GM23248 (cell line): ENCODE results near the gene IFIT1. TPM values are rescaled to one million over a fixed set of nuclear protein-coding genes. Genes with fewer than 3 reads are reported as not detected.
A peak's percentile ranks its signal among the peaks of the same experiment; 100 is the strongest.
"Not testable (repeated sequence)": the region's sequence is repeated elsewhere in the genome, so short reads cannot be mapped to it uniquely, and the experiment has no call there.

ENCODE experiments used
- DNase-seq: peaks from one replicate; pipeline ENCODE4 v3.0.0-alpha.2; 2015
- H2AFZ ChIP-seq: fragments of 200-600 bp; sonication (generic); 2 replicates; pipeline ENCODE4 v1.6.1; 2016; ENCODE audit warnings: antibody characterized with exemption
- H3F3A ChIP-seq: fragments of 200-600 bp; sonication (generic); 2 replicates; pipeline ENCODE4 v1.6.1; 2016; ENCODE audit warnings: mild to moderate bottlenecking, antibody characterized with exemption, mixed run types; ENCODE audit not compliant: insufficient read depth
- H3K27ac ChIP-seq: fragments of 200-600 bp; sonication (generic); 2 replicates; pipeline ENCODE4 v1.5.1; 2016; ENCODE audit warnings: mild to moderate bottlenecking
- H3K27me3 ChIP-seq: fragments of 200-600 bp; sonication (generic); replicated peaks from 2 replicates; pipeline ENCODE4 v1.6.1; 2016; ENCODE audit warnings: mild to moderate bottlenecking; ENCODE audit not compliant: insufficient read depth
- H3K36me3 ChIP-seq: fragments of 200-600 bp; sonication (generic); 2 replicates; pipeline ENCODE4 v1.6.1; 2016; ENCODE audit warnings: low read depth, mild to moderate bottlenecking
- H3K4me1 ChIP-seq: fragments of 200-600 bp; sonication (generic); 2 replicates; pipeline ENCODE4 v1.6.1; 2016; ENCODE audit warnings: mild to moderate bottlenecking; ENCODE audit not compliant: insufficient read depth
- H3K4me2 ChIP-seq: fragments of 200-600 bp; sonication (generic); one replicate; pipeline ENCODE4 v1.6.1; 2016; ENCODE audit warnings: mild to moderate bottlenecking; ENCODE audit not compliant: unreplicated experiment
- H3K4me3 ChIP-seq: fragments of 200-600 bp; sonication (generic); 2 replicates; pipeline ENCODE4 v1.5.1; 2016; ENCODE audit warnings: mild to moderate bottlenecking
- H3K79me2 ChIP-seq: fragments of 200-600 bp; sonication (generic); 2 replicates; pipeline ENCODE4 v1.6.1; 2016; ENCODE audit warnings: mild to moderate bottlenecking; ENCODE audit not compliant: insufficient read depth
- H3K9ac ChIP-seq: fragments of 200-600 bp; sonication (generic); 2 replicates; pipeline ENCODE4 v1.6.1; 2016; ENCODE audit warnings: mild to moderate bottlenecking
- H3K9me2 ChIP-seq: fragments of 200-600 bp; sonication (generic); 2 replicates; pipeline ENCODE4 v1.6.1; 2016; ENCODE audit warnings: mixed run types, mild to moderate bottlenecking, moderate library complexity; ENCODE audit not compliant: insufficient read depth
- H3K9me3 ChIP-seq: fragments of 200-600 bp; sonication (generic); one replicate; pipeline ENCODE4 v1.6.1; 2017; ENCODE audit warnings: low read depth
- H4K20me1 ChIP-seq: fragments of 200-600 bp; sonication (generic); 2 replicates; pipeline ENCODE4 v1.6.0; 2016; ENCODE audit not compliant: insufficient read depth
- EZH2 ChIP-seq: fragments of 200-600 bp; sonication (generic); IDR thresholded peaks from 2 replicates; pipeline ENCODE4 v1.6.1; 2018; ENCODE audit warnings: antibody characterized with exemption, mild to moderate bottlenecking; ENCODE audit not compliant: insufficient read depth, poor library complexity, severe bottlenecking
- EZH2phosphoT487 ChIP-seq: fragments of 200-600 bp; sonication (generic); IDR thresholded peaks from 2 replicates; pipeline ENCODE4 v1.6.1; 2018; ENCODE audit warnings: antibody characterized with exemption, moderate library complexity, mild to moderate bottlenecking, low read depth; ENCODE audit not compliant: insufficient read depth
- WGBS, 2 experiments: methylation state at CpG; one replicate each; pipeline ENCODE4 v1.1.6; 2015 to 2017; ENCODE audit warnings: low lambda C conversion rate in 2 of 2, low coverage in 1 of 2; ENCODE audit errors: missing lambda C conversion rate in 2 of 2; 5-methylcytosine and 5-hydroxymethylcytosine counted together
- in situ Hi-C: fragments of 300-500 bp; cut with MboI; formaldehyde crosslinking; loops from 2 replicates; pipeline ENCODE4 v1.15.0; 2020
- polyA plus RNA-seq: library from polyadenylated mRNA; unstranded; fragments of >200 nt; fragmentation: Nextera tagmentation; extraction: Ambion mirVana; gene quantifications from 2 replicates; pipeline ENCODE4 v1.2.1, GENCODE V29; 2016
- total RNA-seq: library from RNA; depleted of rRNA; stranded (reverse); fragments of >200 nt; shearing (Covaris generic); gene quantifications from 2 replicates; pipeline ENCODE4 v1.2.3, GENCODE V29; 2014

IFIT1 gene
- total and polyA plus RNA-seq, 2 experiments from 2014 or later = 15.7 to 18.6 TPM

GRCh38 chr10:89384474-89385340 lies 7.7 kb upstream of the IFIT1 start:
- H3K4me3 ChIP-seq = no peak overlapping the region
- H4K20me1 ChIP-seq = no peaks in the 10 kb centered on the region
- H3K9me2 ChIP-seq = no peaks in the 10 kb centered on the region
- no peaks in the 10 kb centered on the region for H3K27me3 ChIP-seq
- in situ Hi-C loops = loop anchor here (25.0 kb wide), 1 partner anchor 347 kb away; no protein-coding TSS in a partner anchor
- H3K9ac ChIP-seq = no peak overlapping the region
- 72 to 84% methylated on average over 4 of the region's 4 CpGs for WGBS, 2 experiments
- H3F3A ChIP-seq = no peaks in the 10 kb centered on the region
- no peak overlapping the region for H3K27ac ChIP-seq
- no peak for TF ChIP-seq EZH2
- TF ChIP-seq EZH2phosphoT487 = no peak
- no peaks in the 10 kb centered on the region for H3K9me3 ChIP-seq
- no peaks in the 10 kb centered on the region for H3K79me2 ChIP-seq
- H3K4me1 ChIP-seq = peaks cover 9% of the 10 kb centered on the region; the same call in 1 of the 2 replicates
- no peak overlapping the region for H2AFZ ChIP-seq
- no peaks in the 10 kb centered on the region for H3K36me3 ChIP-seq
- H3K4me2 ChIP-seq = peak overlapping the region; percentile 1
- peak; percentile 28 for DNase-seq

DNA sequence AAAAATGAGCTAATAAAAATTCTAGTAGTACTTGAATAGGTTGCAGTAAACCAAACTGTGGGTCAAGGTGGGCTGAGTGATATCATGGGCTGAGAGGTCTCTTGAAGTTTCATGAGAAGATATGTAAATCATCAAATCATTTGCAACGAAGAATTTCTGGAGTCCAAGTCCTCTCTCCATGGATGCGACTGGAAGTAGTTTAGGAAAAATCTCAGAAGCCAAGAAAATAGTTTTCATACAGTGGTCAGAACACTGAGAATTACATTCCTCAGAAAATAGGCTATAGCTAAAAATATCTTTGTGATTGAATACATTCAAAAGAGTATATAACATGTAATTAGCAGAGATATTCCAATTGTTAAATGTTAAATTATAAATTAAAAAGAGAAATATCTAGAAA lies 3.6 kb upstream of the IFIT1 start:
- Histone ChIP-seq H3K9me3 (no peaks in the 10 kb centered on the region), H3F3A (peaks cover 20% of the 10 kb centered on the region), H3K9ac (no peak overlapping the region), H4K20me1 (no peaks in the 10 kb centered on the region), H3K4me3 (no peak overlapping the region), H3K36me3 (no peaks in the 10 kb centered on the region), H3K27me3 (no peaks in the 10 kb centered on the region), H3K79me2 (no peaks in the 10 kb centered on the region), H3K4me1 (peaks cover 17% of the 10 kb centered on the region; the same call in 1 of the 2 replicates), H3K9me2 (no peaks in the 10 kb centered on the region), H3K27ac (no peak overlapping the region), H2AFZ (peak overlapping the region; percentile 21; the same call in 1 of the 2 replicates), H3K4me2 (no peak overlapping the region)
- TF ChIP-seq EZH2 = no peak
- no peak for TF ChIP-seq EZH2phosphoT487
- in situ Hi-C loops = loop anchor here (25.0 kb wide), 1 partner anchor 352 kb away; no protein-coding TSS in a partner anchor
- DNase-seq = no peak
- WGBS, 2 experiments = 22 to 41% methylated on average over 2 of the region's 2 CpGs

DNA sequence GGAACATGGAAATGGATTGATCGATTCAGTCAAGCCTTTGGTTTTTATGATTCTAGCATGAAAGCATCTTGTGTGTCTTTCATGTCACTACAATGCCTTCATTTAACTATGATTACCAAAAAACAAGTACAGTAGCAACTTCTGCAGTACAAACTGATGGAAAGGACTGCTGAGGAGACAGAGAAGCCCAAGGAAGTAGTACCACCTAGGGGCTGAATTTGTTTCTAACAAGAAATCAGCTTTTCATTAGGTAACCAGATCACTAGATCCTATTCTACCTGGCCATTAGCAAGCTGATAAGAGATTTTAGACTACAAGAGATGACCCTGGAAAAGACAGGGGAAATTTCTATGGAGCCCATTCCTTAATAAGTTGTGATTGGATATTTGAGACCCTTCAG lies 3.2 kb upstream of the IFIT1 start:
- TF ChIP-seq EZH2 (no peak), EZH2phosphoT487 (no peak)
- WGBS, 2 experiments = 8 to 14% methylated on average over 1 of the region's 1 CpG
- Histone ChIP-seq H3K4me3 (no peak overlapping the region), H3K9ac (no peak overlapping the region), H3K9me3 (no peaks in the 10 kb centered on the region), H3K4me1 (peaks cover 17% of the 10 kb centered on the region; the same call in 1 of the 2 replicates), H3K27ac (no peak overlapping the region), H3F3A (peaks cover 20% of the 10 kb centered on the region), H3K27me3 (no peaks in the 10 kb centered on the region), H3K9me2 (no peaks in the 10 kb centered on the region), H3K4me2 (no peak overlapping the region), H3K79me2 (no peaks in the 10 kb centered on the region), H4K20me1 (no peaks in the 10 kb centered on the region), H2AFZ (peak overlapping the region; percentile 21; the same call in 1 of the 2 replicates), H3K36me3 (no peaks in the 10 kb centered on the region)
- DNase-seq = peak; percentile 57
- in situ Hi-C loops = loop anchor here (25.0 kb wide), 1 partner anchor 352 kb away; no protein-coding TSS in a partner anchor

- Histone ChIP-seq H3F3A (peaks cover 20% of the 10 kb centered on the region), H4K20me1 (no peaks in the 10 kb centered on the region), H3K4me2 (no peak overlapping the region), H3K79me2 (no peaks in the 10 kb centered on the region), H3K9me2 (no peaks in the 10 kb centered on the region), H3K27ac (no peak overlapping the region), H3K36me3 (no peaks in the 10 kb centered on the region), H2AFZ (no peak overlapping the region), H3K4me1 (peaks cover 11% of the 10 kb centered on the region; the same call in 1 of the 2 replicates), H3K9me3 (no peaks in the 10 kb centered on the region), H3K27me3 (no peaks in the 10 kb centered on the region), H3K9ac (no peak overlapping the region), H3K4me3 (no peak overlapping the region)
- DNase-seq = no peak
- TF ChIP-seq EZH2phosphoT487 (no peak), EZH2 (no peak)
- WGBS, 2 experiments = 93 to 97% methylated on average over 5 of the region's 5 CpGs
- in situ Hi-C loops = loop anchor here (25.0 kb wide), 1 partner anchor 353 kb away; no protein-coding TSS in a partner anchor
These were observed 1.8 kb upstream of the IFIT1 start for GRCh38 chr10:89390476-89391225.

DNA sequence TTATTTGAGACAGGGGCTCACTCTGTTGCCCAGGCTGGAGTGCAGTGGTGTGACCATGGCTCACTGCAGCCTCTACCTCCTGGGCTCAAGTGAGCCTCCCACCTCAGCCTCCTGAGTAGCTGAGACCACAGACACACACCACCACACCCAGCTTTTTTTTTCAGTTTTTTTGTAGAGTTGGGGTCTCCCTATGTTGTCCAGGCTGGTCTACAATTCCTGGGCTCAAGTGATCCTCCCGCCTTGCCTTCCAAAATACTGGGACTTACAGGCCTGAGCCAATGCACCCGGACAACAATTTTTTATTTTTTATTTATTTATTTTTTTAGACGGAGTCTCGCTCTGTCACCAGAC lies 1.2 kb upstream of the IFIT1 start:
- H3F3A ChIP-seq = peaks cover 20% of the 10 kb centered on the region
- not testable (repeated sequence) for H3K9ac ChIP-seq, H3K9me3 ChIP-seq, H3K27ac ChIP-seq, H4K20me1 ChIP-seq, H3K4me2 ChIP-seq, DNase-seq, H3K9me2 ChIP-seq, H3K36me3 ChIP-seq, H3K79me2 ChIP-seq, H3K4me3 ChIP-seq, H3K27me3 ChIP-seq, H2AFZ ChIP-seq
- WGBS, 2 experiments = 86 to 88% methylated on average over 4 of the region's 4 CpGs
- in situ Hi-C loops = loop anchor here (25.0 kb wide), 1 partner anchor 354 kb away; no protein-coding TSS in a partner anchor
- peaks cover 11% of the 10 kb centered on the region; the same call in 1 of the 2 replicates for H3K4me1 ChIP-seq
